HG02943 (cell line): ENCODE data around the gene WDR62.
A peak's percentile ranks its signal among the peaks of the same experiment; 100 is the strongest.

Experiments
- ATAC-seq: cut with Tn5 transposase; IDR thresholded peaks from one replicate; pipeline ENCODE4 v1.9.1; 2021; ENCODE audit warnings: mild to moderate bottlenecking, low read depth, moderate library complexity; ENCODE audit not compliant: unreplicated experiment

Gene WDR62

DNA sequence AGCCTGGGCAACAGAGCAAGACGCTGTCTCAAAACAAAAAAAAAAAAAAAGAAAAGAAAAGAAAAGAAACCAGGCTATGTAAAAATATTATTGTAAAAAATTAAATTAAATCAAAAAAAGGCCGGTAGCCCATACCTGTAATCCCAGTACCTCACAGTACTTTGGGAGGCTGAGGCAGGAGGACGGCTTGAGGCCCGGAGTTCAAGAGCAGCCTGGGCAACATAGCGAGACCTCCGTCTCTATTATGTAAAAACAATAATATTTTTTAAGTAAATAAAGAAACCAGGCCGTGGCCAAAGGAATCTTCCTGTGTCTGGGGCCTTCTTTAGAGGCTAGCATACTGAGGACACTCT, 84.4 kb downstream of the WDR62 start:
- no peak for ATAC-seq

DNA sequence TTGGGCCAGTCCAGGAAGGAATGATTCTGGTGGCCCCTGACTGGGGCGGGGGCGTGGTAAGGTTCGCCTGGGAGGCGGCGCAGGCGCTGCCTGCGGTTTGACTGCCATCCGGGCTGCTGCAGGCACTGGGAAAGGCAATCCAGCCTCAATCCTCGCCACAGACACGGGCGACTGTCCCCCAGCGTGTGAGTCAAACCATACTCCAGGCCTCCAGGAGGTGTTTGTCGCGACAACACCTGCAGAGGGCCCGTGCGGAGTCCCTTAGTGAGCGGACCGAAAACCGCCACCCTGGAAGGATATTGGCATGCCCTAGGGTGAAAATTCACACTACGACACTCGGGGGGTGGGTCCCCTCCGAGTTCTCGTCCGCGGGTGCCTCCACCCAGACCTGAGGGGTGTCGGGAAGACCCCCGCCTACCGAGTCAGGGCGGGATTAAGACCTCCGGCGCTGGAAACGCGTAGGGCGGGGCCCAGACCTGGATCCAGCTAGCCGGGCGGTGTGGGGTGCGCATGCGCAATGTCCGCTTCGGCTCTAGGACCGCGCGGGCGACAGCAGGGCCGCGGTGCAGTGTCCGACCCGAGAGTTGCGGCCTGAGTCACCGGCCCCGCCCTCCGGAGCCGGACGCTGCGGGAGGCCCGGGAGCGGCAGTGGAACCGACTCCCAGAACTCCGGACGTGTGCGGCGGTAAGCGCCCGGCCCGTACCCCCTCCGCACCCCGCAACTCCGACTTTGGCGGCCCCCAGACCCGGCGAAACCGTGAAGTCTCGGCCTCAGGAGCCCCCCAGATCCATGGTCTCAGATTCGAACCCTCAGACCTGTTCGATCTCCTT, 85.0 kb downstream of the WDR62 start, which contains the start of gene CAPNS1:
CAPNS1 (plus strand) TSS at position 594 of the 831 bp plus-strand sequence. CDS start 946 bp downstream, outside the sequence.
- ATAC-seq = peak; percentile 76

GRCh38 chr19:36140304-36141038, 85.8 kb downstream of the WDR62 start:
- no peak for ATAC-seq

DNA sequence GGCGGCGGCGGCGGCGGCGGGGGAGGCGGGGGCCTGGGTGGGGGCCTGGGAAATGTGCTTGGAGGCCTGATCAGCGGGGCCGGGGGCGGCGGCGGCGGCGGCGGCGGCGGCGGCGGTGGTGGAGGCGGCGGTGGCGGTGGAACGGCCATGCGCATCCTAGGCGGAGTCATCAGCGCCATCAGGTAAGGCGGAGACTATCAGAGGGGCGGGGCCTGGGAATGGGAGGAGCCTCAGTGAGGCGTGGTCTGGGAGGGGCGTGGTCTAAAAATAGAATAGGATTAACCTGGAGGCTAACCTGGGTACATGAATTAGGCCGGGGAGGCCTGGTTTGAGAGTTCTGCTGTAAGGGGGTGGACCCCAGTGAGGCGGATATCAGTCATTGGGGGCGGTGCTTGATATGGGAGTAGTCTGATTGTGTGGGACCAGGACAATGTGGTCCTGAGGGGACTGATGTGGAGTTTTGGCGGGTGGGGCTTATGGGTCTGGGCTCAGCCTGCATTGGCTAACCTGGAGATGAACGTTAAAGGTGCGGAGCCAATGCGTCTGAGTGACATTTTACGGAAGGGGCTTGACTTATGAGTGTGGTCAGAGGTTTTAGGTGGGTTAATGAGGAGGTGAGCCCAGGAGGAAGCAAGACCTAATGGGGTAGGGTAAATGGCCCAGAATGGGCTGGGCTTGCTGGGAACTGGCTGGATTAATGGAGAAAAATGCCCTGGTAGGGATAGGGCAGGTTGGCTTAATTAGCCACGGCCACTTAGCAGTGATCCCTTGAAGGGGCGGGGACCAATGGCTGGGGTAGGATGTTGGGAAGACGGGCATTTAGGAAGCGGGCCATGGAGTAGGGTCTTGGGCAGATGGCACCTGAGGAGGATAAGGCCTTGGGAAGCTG, 86.6 kb downstream of the WDR62 start:
- no peak for ATAC-seq

GRCh38 chr19:36142046-36142445, 87.3 kb downstream of the WDR62 start:
- ATAC-seq = no peak

GRCh38 chr19:36142496-36142895, 87.8 kb downstream of the WDR62 start:
- no peak for ATAC-seq

- no peak for ATAC-seq
Measured at GRCh38 chr19:36144624-36145023, 89.9 kb downstream of the WDR62 start.

DNA sequence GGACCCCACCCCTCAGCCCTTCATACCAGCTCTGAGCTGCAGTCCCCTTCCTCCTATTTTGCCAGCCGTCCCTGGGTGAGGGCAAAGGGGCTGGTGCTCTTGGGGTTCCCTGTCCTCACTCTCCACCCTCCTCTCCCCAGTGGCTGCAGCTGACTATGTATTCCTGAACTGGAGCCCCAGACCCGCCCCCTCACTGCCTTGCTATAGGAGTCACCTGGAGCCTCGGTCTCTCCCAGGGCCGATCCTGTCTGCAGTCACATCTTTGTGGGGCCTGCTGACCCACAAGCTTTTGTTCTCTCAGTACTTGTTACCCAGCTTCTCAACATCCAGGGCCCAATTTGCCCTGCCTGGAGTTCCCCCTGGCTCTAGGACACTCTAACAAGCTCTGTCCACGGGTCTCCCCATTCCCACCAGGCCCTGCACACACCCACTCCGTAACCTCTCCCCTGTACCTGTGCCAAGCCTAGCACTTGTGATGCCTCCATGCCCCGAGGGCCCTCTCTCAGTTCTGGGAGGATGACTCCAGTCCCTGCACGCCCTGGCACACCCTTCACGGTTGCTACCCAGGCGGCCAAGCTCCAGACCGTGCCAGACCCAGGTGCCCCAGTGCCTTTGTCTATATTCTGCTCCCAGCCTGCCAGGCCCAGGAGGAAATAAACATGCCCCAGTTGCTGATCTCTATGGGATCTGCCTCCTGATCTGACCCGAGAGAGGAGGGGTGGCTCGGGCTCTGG, 95.1 kb downstream of the WDR62 start:
- no peak for ATAC-seq

GRCh38 chr19:36150586-36150985, 95.9 kb downstream of the WDR62 start:
- no peak for ATAC-seq

- no peak for ATAC-seq
Measured at GRCh38 chr19:36151144-36152018, 96.7 kb downstream of the WDR62 start.

DNA sequence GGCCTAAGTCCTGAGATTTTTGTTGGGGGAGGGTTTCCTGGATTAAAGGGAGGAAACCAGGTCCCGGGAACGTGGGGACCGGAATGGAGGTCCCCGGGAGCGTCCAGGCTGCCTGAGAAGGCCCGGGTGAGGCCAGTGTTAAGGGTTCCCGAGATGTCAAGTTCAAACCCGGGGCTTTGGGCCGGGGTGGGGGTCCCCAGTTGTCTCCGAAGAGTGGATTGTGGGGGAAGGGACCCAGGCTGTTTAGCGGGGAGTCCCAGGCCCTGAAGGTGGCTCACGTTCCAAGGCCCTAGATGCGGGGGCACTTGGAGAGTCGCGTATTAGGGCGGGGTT, 97.3 kb downstream of the WDR62 start:
- ATAC-seq = no peak

GRCh38 chr19:36152352-36153091, 97.8 kb downstream of the WDR62 start, which contains the start of gene COX7A1:
TSS of gene COX7A1 (minus strand) at chr19:36152447. CDS start at chr19:36152407, 40 bp downstream.
- no peak for ATAC-seq

DNA sequence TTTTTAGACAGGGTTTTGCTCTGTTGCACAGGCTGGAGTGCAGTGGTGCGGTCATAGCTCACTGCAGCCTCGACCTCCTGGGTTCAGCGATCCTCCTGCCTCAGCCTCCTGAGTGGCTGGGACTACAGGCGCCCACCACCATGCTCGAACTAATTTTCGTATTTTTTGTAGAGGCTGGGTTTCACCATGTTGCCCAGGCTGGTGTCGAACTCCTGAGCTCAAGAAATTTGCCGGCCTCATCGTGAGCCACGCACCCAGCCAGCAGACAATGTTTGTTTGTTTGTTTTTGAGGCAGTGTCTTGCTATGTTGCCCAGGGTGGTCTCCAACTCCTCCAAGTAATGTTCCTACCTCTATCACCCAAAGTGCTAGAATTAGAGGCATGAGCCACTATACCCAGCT, 98.4 kb downstream of the WDR62 start:
- no peak for ATAC-seq
